Right lobe of liver (tissue), 4 donors: Measurements from ENCODE around the gene RNF215.

ENCODE experiments used
- POLR2A ChIP-seq: fragments of 450-650 bp; IDR thresholded peaks from one replicate; pipeline ENCODE4 v1.6.1; 2017; ENCODE audit warnings: antibody characterized with exemption, mild to moderate bottlenecking
- TF ChIP-seq, protein P1 (sequence below), 4 donors: fragments of 200-600 bp in 3 of 4; fragments of 450-650 bp in 1 of 4; IDR thresholded peaks; one replicate each; pipeline versions ENCODE4 v1.5.1 to v1.8.0; 2016 to 2022; ENCODE audit warnings: antibody characterized with exemption in 4 of 4, mild to moderate bottlenecking in 2 of 4
- donor health status: DM: no; HTN: no; CAD: no.
- donor health status: DM: no; HTN: no; CAD: no.
- donor health status: DM: no; HTN: yes; CAD: no.

DNA sequence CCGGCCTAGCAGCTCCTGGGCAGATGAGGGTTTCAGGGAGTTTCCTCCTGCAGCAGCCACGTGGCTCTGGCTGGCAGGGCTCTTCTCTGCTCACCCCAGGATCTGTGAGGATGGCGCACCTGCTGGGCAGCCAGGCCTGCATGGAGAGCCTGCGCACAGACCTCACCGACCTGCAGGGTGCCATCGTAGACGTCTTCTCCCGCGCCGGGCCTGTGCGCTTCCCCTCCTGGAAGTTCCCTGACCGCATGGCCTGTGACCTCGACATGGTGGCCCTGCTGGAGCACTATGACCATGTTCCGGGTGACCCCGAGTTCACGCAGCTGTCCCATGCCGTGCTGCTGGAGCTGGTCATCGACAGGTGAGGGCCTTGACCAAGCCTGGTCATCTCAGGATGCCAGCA, 21.3 kb downstream of the RNF215 start:
- TF ChIP-seq, protein P1, sequence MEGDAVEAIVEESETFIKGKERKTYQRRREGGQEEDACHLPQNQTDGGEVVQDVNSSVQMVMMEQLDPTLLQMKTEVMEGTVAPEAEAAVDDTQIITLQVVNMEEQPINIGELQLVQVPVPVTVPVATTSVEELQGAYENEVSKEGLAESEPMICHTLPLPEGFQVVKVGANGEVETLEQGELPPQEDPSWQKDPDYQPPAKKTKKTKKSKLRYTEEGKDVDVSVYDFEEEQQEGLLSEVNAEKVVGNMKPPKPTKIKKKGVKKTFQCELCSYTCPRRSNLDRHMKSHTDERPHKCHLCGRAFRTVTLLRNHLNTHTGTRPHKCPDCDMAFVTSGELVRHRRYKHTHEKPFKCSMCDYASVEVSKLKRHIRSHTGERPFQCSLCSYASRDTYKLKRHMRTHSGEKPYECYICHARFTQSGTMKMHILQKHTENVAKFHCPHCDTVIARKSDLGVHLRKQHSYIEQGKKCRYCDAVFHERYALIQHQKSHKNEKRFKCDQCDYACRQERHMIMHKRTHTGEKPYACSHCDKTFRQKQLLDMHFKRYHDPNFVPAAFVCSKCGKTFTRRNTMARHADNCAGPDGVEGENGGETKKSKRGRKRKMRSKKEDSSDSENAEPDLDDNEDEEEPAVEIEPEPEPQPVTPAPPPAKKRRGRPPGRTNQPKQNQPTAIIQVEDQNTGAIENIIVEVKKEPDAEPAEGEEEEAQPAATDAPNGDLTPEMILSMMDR (IDR thresholded peaks at IDR 0.05) = no peak
- TF ChIP-seq POLR2A = no peak
